ENCODE measurements around the gene GAL3ST1.

GRCh38 chr22:30507670-30508069 is 66.8 kb downstream of the GAL3ST1 start:
- no peak for TF ChIP-seq CTCF (IDR thresholded peaks at IDR 0.05)
- TF ChIP-seq POLR2A (IDR thresholded peaks at IDR 0.05) = no peak
